HEK293 (cell line): Measurements from ENCODE around the gene SLC25A22.

ENCODE experiments used
- CTCF ChIA-PET: fragments of 350-600 bp; formaldehyde crosslinking; extraction: SDS; loops from one replicate; lab custom pipeline; 2021; ENCODE audit warnings: antibody characterized with exemption; lab: Yijun Ruan, JAX
- POLR2A ChIA-PET: fragments of 300-600 bp; formaldehyde crosslinking; extraction: SDS; loops from one replicate; lab custom pipeline; 2020; ENCODE audit warnings: antibody characterized with exemption, inconsistent platforms; lab: Yijun Ruan, JAX
- H3K27ac ChIP-seq: fragments of 200-500 bp; sonication (Bioruptor generic); 2 replicates; pipeline ENCODE4 v1.5.1; 2014; ENCODE audit warnings: low read depth, low read length, control low read depth, inconsistent platforms; ENCODE audit errors: extremely low read depth
- H3K36me3 ChIP-seq, 2 experiments: fragments of 200-500 bp in 1 of 2; sonication (Bioruptor generic) in 1 of 2; 1 replicate in 1 of 2; 2 replicates in 1 of 2; pipeline ENCODE4 v1.5.1; 2014 to 2017; ENCODE audit warnings: inconsistent platforms in 2 of 2, low read length in 2 of 2; ENCODE audit not compliant: control insufficient read depth in 2 of 2, insufficient read depth in 1 of 2
- H3K4me1 ChIP-seq: fragments of 200-500 bp; sonication (Bioruptor generic); 2 replicates; pipeline ENCODE4 v1.5.1; 2014; ENCODE audit warnings: mild to moderate bottlenecking, low read length, inconsistent platforms; ENCODE audit not compliant: control insufficient read depth, insufficient read depth
- H3K4me3 ChIP-seq: 2 replicates; pipeline ENCODE4 v1.5.1; 2011; ENCODE audit warnings: low read depth, mild to moderate bottlenecking, control low read depth, low read length, moderate library complexity
- H3K9me3 ChIP-seq: fragments of 200-500 bp; sonication (Bioruptor generic); 2 replicates; pipeline ENCODE4 v1.5.1; 2014; ENCODE audit warnings: low read depth, low read length, inconsistent platforms; ENCODE audit not compliant: control insufficient read depth, insufficient read depth
- CTCF ChIP-seq: fragments of 450-650 bp; formaldehyde crosslinking; IDR thresholded peaks from 2 replicates; pipeline ENCODE4 v1.5.1; 2016; ENCODE audit warnings: missing biosample characterization, missing genetic modification characterization
- KLF17 ChIP-seq: fragments of 450-650 bp; formaldehyde crosslinking; IDR thresholded peaks from 2 replicates; pipeline ENCODE4 v1.5.1; 2016; ENCODE audit warnings: missing biosample characterization, missing genetic modification characterization
- REPIN1 ChIP-seq: fragments of 450-650 bp; formaldehyde crosslinking; IDR thresholded peaks from 2 replicates; pipeline ENCODE4 v1.5.1; 2017; ENCODE audit warnings: missing biosample characterization, missing genetic modification characterization, low read depth
- ZNF214 ChIP-seq: fragments of 450-650 bp; formaldehyde crosslinking; IDR thresholded peaks from 2 replicates; pipeline ENCODE4 v1.5.1; 2017; ENCODE audit warnings: missing biosample characterization, mild to moderate bottlenecking, missing genetic modification characterization, borderline replicate concordance
- ZNF37A ChIP-seq: fragments of 450-650 bp; IDR thresholded peaks from 2 replicates; pipeline ENCODE4 v1.5.1; 2018; ENCODE audit warnings: missing biosample characterization, missing genetic modification characterization
- ZNF48 ChIP-seq: fragments of 450-650 bp; formaldehyde crosslinking; IDR thresholded peaks from 2 replicates; pipeline ENCODE4 v1.5.1; 2016; ENCODE audit warnings: missing biosample characterization, missing genetic modification characterization
- ZNF596 ChIP-seq: fragments of 450-650 bp; IDR thresholded peaks from 2 replicates; pipeline ENCODE4 v1.5.0; 2018; ENCODE audit warnings: missing biosample characterization, mild to moderate bottlenecking, missing genetic modification characterization, moderate library complexity
- ZNF660 ChIP-seq: fragments of 450-650 bp; IDR thresholded peaks from 2 replicates; pipeline ENCODE4 v1.5.1; 2018; ENCODE audit warnings: missing biosample characterization, mild to moderate bottlenecking, missing genetic modification characterization
- ZSCAN18 ChIP-seq: fragments of 450-650 bp; formaldehyde crosslinking; IDR thresholded peaks from 2 replicates; pipeline ENCODE4 v1.5.1; 2016; ENCODE audit warnings: missing biosample characterization, missing genetic modification characterization

SLC25A22 gene

GRCh38 chr11:812390-812789 is 14.3 kb upstream of the SLC25A22 start (continued):
- no peak for TF ChIP-seq ZNF37A
- no peak for TF ChIP-seq ZNF214 (tag by site-specific recombination)

- no peak overlapping the region for H3K27ac ChIP-seq
- ChIA-PET CTCF (interaction anchor here (0.6 to 1.2 kb wide), 6 partner anchors 13 to 61 kb away, joined by 3 to 6 read pairs (median 3); no protein-coding TSS in a partner anchor), POLR2A (interaction anchor here (1.1 to 11.4 kb wide), 2 partner anchors 23 to 33 kb away, joined by 4 to 202 read pairs; partner anchors contain the start of genes CD151 and CRACR2B)
- TF ChIP-seq CTCF (tag by site-specific recombination) (0 out of 2 replicates have a peak, but pooled peaks have one; percentile 37), ZSCAN18 (tag by site-specific recombination) (no peak)
- peaks cover 4 to 45% of the 10 kb centered on the region in 2 experiments; a peak in 2 of 3 replicates for H3K36me3 ChIP-seq
- no peaks in the 10 kb centered on the region for H3K4me1 ChIP-seq
- H3K9me3 ChIP-seq = no peaks in the 10 kb centered on the region
- H3K4me3 ChIP-seq = no peak overlapping the region
These were observed 13.6 kb upstream of the SLC25A22 start for GRCh38 chr11:811446-812245.

- CTCF ChIA-PET = interaction anchor here (1.1 kb wide), 1 partner anchor 11 kb away, joined by 6 read pairs; no protein-coding TSS in a partner anchor
- no peaks in the 10 kb centered on the region for H3K4me1 ChIP-seq
These were observed 12.0 kb upstream of the SLC25A22 start for GRCh38 chr11:810040-810567.

More at GRCh38 chr11:810040-810567, 12.0 kb upstream of the SLC25A22 start:
- peak overlapping the region; percentile 91 for H3K4me3 ChIP-seq
- POLR2A ChIA-PET = interaction anchor here (0.6 to 11.4 kb wide), 15 partner anchors 9 to 234 kb away, joined by 3 to 202 read pairs (median 4); partner anchors contain the start of genes CD151, CRACR2B, PNPLA2 and TSPAN4
- peak overlapping the region; percentile 82 for H3K27ac ChIP-seq
- H3K9me3 ChIP-seq = no peaks in the 10 kb centered on the region
- TF ChIP-seq ZNF48 (tag by site-specific recombination) = no peak
- TF ChIP-seq CTCF (tag by site-specific recombination) = 0 out of 2 replicates have a peak, but pooled peaks have one; percentile 19
- TF ChIP-seq REPIN1 = no peak
- TF ChIP-seq ZNF596 = no peak
- 0 out of 2 replicates have a peak, but pooled peaks have one; percentile 42 for TF ChIP-seq ZNF660 (tag by site-specific recombination)
- no peak for TF ChIP-seq KLF17 (tag by site-specific recombination)
- peaks cover 3 to 41% of the 10 kb centered on the region in 2 experiments; a peak in 2 of 3 replicates for H3K36me3 ChIP-seq
